ENCODE results near the gene YIPF3. TPM values are rescaled to one million over a fixed set of nuclear protein-coding genes. Genes with fewer than 3 reads are reported as not detected.

Gene YIPF3
- total RNA-seq, 4 donors from 2014 or later: 82.6 to 119 (median 89.0) TPM

DNA sequence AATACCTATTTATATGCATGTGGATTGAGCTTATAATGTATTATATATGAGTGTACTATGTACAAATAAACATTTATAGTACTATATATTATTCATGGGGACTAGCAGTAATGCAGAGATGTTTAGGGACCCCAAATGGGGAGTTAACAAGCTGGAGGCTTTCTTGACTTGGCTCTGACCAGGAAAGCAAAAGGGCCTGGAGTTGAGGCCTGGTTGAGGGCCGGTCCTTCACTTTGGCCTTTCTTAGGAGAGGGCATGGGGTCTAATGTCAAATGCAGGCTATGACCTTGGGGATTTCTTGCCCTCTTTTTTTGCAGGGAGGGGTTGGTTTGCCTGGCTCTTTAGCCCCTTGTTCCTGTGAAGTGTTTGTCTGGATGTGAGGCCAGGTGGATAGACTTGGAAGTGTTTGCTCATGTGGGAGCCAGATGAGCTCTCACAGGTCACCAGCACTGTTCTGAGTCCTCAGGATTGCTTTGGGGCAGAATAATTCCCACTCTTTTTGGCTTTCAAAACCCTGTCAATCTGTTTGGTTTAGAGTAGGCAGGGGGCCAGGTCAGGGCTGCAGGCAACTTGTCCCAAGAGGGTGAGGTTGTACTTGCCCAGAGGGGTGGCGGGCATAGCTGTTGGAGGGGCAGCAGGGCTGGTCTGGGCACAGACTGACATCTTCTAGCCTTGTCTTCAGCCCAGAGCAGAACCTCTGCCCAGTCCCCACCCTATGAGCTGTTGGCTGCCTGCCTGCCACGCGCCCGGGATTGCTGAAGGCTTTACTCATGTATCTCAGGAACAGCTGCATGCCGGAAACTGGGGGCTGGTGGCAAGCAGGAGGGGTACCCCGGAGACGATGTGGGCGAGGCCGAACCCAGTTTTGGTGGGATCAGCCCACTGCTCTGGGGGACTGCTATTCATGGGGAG, 24.7 kb downstream of the YIPF3 start:
- peak; percentile 79 to 95 for DNase-seq (ENCODE audit: low spot score in 2 of 2)
- no peak for TF ChIP-seq POLR2A (IDR thresholded peaks at IDR 0.05)
- TF ChIP-seq, protein P1, sequence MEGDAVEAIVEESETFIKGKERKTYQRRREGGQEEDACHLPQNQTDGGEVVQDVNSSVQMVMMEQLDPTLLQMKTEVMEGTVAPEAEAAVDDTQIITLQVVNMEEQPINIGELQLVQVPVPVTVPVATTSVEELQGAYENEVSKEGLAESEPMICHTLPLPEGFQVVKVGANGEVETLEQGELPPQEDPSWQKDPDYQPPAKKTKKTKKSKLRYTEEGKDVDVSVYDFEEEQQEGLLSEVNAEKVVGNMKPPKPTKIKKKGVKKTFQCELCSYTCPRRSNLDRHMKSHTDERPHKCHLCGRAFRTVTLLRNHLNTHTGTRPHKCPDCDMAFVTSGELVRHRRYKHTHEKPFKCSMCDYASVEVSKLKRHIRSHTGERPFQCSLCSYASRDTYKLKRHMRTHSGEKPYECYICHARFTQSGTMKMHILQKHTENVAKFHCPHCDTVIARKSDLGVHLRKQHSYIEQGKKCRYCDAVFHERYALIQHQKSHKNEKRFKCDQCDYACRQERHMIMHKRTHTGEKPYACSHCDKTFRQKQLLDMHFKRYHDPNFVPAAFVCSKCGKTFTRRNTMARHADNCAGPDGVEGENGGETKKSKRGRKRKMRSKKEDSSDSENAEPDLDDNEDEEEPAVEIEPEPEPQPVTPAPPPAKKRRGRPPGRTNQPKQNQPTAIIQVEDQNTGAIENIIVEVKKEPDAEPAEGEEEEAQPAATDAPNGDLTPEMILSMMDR (IDR thresholded peaks at IDR 0.05): no peak
- intact Hi-C loops (cut with DNase I; ENCODE audit: low total_unique reads): no loop called here
- WGBS, 2 donors: 13 to 20% methylated on average over 9 to 10 of the region's 10 CpGs
- no peak overlapping the region for H3K4me3 ChIP-seq (ENCODE audit: low read depth, poor library complexity, severe bottlenecking)

DNA sequence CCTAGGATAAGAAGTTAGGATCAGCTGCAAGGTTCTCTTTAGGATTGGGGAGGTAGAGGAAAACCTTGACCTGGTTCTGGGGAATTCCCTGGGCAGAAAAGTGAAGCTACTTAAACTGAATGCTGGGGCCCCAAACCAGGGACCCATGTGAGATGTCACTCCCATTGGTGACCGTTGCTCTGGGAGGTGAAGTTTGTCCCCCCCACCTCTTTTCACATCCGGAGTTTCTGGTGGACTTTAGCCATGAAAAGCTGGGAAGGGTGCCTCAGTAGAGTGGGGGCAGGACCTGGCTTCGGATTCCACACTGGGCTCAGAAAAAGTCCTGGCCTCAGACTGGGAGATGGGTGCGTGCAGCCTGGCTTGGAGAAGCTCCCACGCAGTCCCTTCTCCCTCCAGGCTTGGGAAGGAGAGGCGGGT, 26.2 kb downstream of the YIPF3 start:
- H3K4me3 ChIP-seq (ENCODE audit: low read depth, poor library complexity, severe bottlenecking): no peak overlapping the region
- TF ChIP-seq, protein P1 (IDR thresholded peaks at IDR 0.05): no peak
- TF ChIP-seq POLR2A (IDR thresholded peaks at IDR 0.05): no peak
- DNase-seq (ENCODE audit: low spot score in 2 of 2): no peak
- WGBS, 2 donors: 50 to 51% methylated on average over 6 of the region's 6 CpGs
- intact Hi-C loops (cut with DNase I; ENCODE audit: low total_unique reads): no loop called here

DNA sequence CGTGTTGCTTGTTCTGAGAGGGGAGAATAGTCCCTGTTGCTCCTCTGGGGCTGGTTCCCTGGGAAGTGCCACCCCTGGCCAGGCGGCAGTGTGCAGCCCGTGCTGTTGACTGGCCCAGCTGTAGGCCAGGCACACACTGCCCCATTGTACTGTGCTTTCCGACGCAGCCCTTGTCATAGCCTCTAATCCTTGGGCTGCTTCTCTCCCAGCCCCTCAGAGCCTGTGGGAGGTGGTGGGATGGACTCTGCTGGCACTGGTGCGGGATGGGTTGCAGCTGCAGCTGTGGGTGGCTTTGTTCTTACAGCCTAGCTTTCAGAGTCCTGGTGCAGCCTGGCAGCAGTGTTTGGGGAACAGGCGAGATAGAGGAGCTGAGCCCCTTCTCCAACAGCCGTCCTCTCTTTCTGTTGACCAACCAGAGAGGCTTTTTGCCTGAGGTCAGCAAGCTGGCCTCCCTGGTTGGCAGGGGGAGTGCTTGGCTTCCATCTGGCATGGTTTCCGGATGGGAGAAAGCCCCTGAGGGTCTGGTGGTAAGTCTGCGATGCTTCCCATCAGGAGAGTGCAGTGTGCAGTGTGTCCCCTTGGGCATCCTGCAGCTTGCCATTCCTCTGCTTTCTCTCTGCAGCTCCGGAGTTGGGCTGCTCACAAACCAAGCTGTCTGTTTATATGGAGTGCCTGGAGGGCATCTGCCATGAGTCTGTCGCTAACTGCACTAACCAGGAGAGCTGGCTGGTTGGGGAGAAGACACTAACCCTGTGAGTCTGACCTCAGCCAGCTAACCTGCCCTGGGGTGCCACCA, 27.3 kb downstream of the YIPF3 start:
- no peak for DNase-seq (ENCODE audit: low spot score in 2 of 2)
- no peak overlapping the region for H3K4me3 ChIP-seq (ENCODE audit: low read depth, poor library complexity, severe bottlenecking)
- 61 to 71% methylated on average over 10 to 12 of the region's 12 CpGs for WGBS, 2 donors
- TF ChIP-seq, protein P1 (IDR thresholded peaks at IDR 0.05): no peak
- TF ChIP-seq POLR2A (IDR thresholded peaks at IDR 0.05): no peak
- intact Hi-C loops (cut with DNase I; ENCODE audit: low total_unique reads): no loop called here

DNA sequence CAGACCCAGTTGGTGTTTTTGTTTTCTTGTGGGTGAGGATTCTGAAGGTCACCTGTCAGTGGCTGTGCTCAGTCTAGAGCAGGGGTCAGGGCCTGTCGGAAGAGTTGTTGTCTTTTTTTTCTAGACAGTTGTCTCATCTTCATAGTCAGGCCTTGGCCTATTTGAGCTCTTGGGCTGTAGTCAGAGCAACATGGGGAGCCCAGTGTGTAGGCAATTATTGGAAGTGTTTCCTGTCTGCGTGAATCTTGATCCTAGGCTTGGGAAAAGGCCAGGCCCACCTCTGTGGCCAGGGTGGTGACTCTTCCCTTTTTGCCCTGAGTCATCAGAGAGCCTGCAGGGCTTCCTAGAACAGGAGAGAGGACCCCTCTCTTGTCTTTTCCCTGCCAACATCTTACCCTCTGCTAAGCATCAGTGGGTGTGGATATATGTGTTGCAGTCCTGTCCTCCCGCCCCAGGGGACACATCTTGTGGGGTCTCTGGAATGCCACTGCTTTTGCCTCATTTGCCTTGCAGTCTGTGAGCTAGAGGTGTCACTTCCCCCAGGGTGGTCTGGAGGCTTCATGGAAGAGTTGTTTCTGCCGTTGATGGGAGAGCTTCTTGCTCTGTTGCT, 28.0 kb downstream of the YIPF3 start:
- intact Hi-C loops (cut with DNase I; ENCODE audit: low total_unique reads): no loop called here
- H3K4me3 ChIP-seq (ENCODE audit: low read depth, poor library complexity, severe bottlenecking): no peak overlapping the region
- 52 to 60% methylated on average over 4 of the region's 4 CpGs for WGBS, 2 donors
- no peak for DNase-seq (ENCODE audit: low spot score in 2 of 2)
- no peak for TF ChIP-seq POLR2A (IDR thresholded peaks at IDR 0.05)
- TF ChIP-seq, protein P1 (IDR thresholded peaks at IDR 0.05): no peak

DNA sequence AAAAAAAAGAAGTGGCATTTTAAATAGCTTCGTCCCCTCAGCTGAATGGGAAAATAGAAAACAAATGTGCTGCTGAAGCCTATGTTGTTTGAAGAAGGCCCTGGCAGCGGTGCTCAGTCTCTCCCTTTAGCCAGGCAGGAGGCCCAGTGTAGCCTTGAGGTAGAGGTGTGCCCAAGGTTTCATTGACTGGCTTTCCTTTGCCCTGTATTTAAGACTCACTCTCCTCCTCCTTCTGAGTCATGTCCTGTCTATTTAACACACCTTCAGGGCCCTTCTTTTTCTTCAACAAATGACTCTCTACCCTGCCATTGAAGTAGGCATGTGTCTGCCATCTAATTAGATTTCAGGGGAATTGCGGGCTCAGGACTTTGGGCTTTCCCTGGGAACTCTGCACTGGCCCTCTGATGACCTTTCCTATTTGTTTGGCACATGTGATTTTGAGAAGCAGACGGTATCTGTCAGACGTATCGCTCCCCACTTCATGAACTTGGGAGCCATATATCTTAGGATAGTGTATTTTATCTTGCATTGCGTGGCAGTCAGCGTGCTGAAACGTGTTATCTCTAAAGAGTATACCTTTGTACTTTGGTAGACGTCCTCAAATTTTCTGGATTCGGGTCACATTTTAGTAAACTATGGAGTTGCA, 35.0 kb downstream of the YIPF3 start:
- DNase-seq (ENCODE audit: low spot score in 2 of 2): no peak
- H3K4me3 ChIP-seq (ENCODE audit: low read depth, poor library complexity, severe bottlenecking): no peak overlapping the region
- TF ChIP-seq, protein P1 (IDR thresholded peaks at IDR 0.05): no peak
- TF ChIP-seq POLR2A (IDR thresholded peaks at IDR 0.05): no peak
- intact Hi-C loops (cut with DNase I; ENCODE audit: low total_unique reads): no loop called here
- 61 to 66% methylated on average over 11 of the region's 11 CpGs for WGBS, 2 donors
